Cardiac muscle cell (in vitro differentiated cells and primary cell): Measurements from ENCODE around the gene AP1G2. TPM values are rescaled to one million over a fixed set of nuclear protein-coding genes. Genes with fewer than 3 reads are reported as not detected.

Experiments used
- DNase-seq, 2 donors: peaks; one replicate each; pipeline versions ENCODE4 v3.0.0 to v3.0.0-alpha.2; 2010 to 2017; ENCODE audit warnings: low read depth in 1 of 2, low spot score in 1 of 2
- H3K27ac ChIP-seq: fragments of 200-600 bp; sonication (generic); 2 replicates; pipeline ENCODE4 v1.5.1; 2016
- H3K27me3 ChIP-seq: fragments of 200-600 bp; sonication (generic); 2 replicates; pipeline ENCODE4 v1.6.0; 2016; ENCODE audit warnings: control low read depth
- H3K36me3 ChIP-seq: fragments of 200-600 bp; sonication (generic); 2 replicates; pipeline ENCODE4 v1.5.1; 2016; ENCODE audit warnings: control low read depth
- H3K4me1 ChIP-seq: fragments of 200-600 bp; sonication (generic); 2 replicates; pipeline ENCODE4 v1.8.1; 2017; ENCODE audit warnings: low read depth, mild to moderate bottlenecking, mixed run types
- H3K4me3 ChIP-seq: fragments of 200-600 bp; sonication (generic); 2 replicates; pipeline ENCODE4 v1.5.1; 2016; ENCODE audit warnings: mild to moderate bottlenecking
- H3K9me3 ChIP-seq: fragments of 200-600 bp; sonication (generic); 2 replicates; pipeline ENCODE4 v1.5.1; 2017; ENCODE audit warnings: low read depth, mild to moderate bottlenecking, control low read depth
- polyA plus RNA-seq: library from polyadenylated mRNA; unstranded; fragments of >200 nt; fragmentation: Nextera tagmentation; extraction: Ambion mirVana; gene quantifications from 2 replicates; pipeline ENCODE4 v1.2.1, GENCODE V29; 2016
- total RNA-seq: library from RNA; depleted of rRNA; stranded (reverse); fragments of >200 nt; gene quantifications from 2 replicates; pipeline ENCODE4 v1.2.3, GENCODE V29; 2016
- TF ChIP-seq, protein P1 (sequence below): IDR thresholded peaks from 2 replicates; pipeline ENCODE4 v1.5.1; 2012; ENCODE audit warnings: low read depth, mild to moderate bottlenecking, low read length

Gene AP1G2
- total and polyA plus RNA-seq, 2 experiments from 2014 or later: 123 to 141 TPM

- no peak overlapping the region for H3K27ac ChIP-seq
- H3K36me3 ChIP-seq: no peaks in the 10 kb centered on the region
- H3K4me3 ChIP-seq: no peak overlapping the region
- DNase-seq: no peak
- no peaks in the 10 kb centered on the region for H3K9me3 ChIP-seq
- no peaks in the 10 kb centered on the region for H3K4me1 ChIP-seq
- TF ChIP-seq, protein P1, sequence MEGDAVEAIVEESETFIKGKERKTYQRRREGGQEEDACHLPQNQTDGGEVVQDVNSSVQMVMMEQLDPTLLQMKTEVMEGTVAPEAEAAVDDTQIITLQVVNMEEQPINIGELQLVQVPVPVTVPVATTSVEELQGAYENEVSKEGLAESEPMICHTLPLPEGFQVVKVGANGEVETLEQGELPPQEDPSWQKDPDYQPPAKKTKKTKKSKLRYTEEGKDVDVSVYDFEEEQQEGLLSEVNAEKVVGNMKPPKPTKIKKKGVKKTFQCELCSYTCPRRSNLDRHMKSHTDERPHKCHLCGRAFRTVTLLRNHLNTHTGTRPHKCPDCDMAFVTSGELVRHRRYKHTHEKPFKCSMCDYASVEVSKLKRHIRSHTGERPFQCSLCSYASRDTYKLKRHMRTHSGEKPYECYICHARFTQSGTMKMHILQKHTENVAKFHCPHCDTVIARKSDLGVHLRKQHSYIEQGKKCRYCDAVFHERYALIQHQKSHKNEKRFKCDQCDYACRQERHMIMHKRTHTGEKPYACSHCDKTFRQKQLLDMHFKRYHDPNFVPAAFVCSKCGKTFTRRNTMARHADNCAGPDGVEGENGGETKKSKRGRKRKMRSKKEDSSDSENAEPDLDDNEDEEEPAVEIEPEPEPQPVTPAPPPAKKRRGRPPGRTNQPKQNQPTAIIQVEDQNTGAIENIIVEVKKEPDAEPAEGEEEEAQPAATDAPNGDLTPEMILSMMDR: peak; percentile 10
- H3K27me3 ChIP-seq: no peaks in the 10 kb centered on the region
Measured at GRCh38 chr14:23528555-23528954, 39.0 kb downstream of the AP1G2 start.

- no peak for DNase-seq
- H3K4me3 ChIP-seq: no peak overlapping the region
- H3K4me1 ChIP-seq: no peaks in the 10 kb centered on the region
- H3K36me3 ChIP-seq: no peaks in the 10 kb centered on the region
- H3K27ac ChIP-seq: no peak overlapping the region
- no peaks in the 10 kb centered on the region for H3K9me3 ChIP-seq
- no peaks in the 10 kb centered on the region for H3K27me3 ChIP-seq
- TF ChIP-seq, protein P1: no peak
Measured at GRCh38 chr14:23525611-23526010, 42.0 kb downstream of the AP1G2 start.

- Histone ChIP-seq H3K9me3 (no peaks in the 10 kb centered on the region), H3K36me3 (no peaks in the 10 kb centered on the region), H3K27ac (no peak overlapping the region), H3K4me3 (no peak overlapping the region), H3K4me1 (no peaks in the 10 kb centered on the region), H3K27me3 (no peaks in the 10 kb centered on the region)
- TF ChIP-seq, protein P1: no peak
- DNase-seq: no peak
Measured at GRCh38 chr14:23524954-23525353, 42.6 kb downstream of the AP1G2 start.

GRCh38 chr14:23523229-23524016, 44.2 kb downstream of the AP1G2 start:
- H3K27ac ChIP-seq: no peak overlapping the region
- no peaks in the 10 kb centered on the region for H3K36me3 ChIP-seq
- no peak for DNase-seq
- TF ChIP-seq, protein P1: no peak
- no peaks in the 10 kb centered on the region for H3K9me3 ChIP-seq
- H3K4me1 ChIP-seq: peaks cover under 1% of the 10 kb centered on the region
- H3K27me3 ChIP-seq: no peaks in the 10 kb centered on the region
- H3K4me3 ChIP-seq: no peak overlapping the region

- Histone ChIP-seq H3K9me3 (no peaks in the 10 kb centered on the region), H3K36me3 (no peaks in the 10 kb centered on the region), H3K27ac (no peak overlapping the region), H3K27me3 (no peaks in the 10 kb centered on the region), H3K4me1 (peaks cover 5% of the 10 kb centered on the region), H3K4me3 (no peak overlapping the region)
- DNase-seq: no peak
- TF ChIP-seq, protein P1: no peak
Measured at GRCh38 chr14:23522643-23523198, 44.9 kb downstream of the AP1G2 start.
